Lung (tissue), 12 donors: ENCODE measurements around the gene RERG. TPM values are rescaled to one million over a fixed set of nuclear protein-coding genes. Genes with fewer than 3 reads are reported as not detected.

Source experiments
- ATAC-seq: fragments of 200-7000 bp; cut with Tn5 transposase; one replicate; pipeline ENCODE4 v1.9.1; 2020; ENCODE audit warnings: moderate number of reproducible peaks; ENCODE audit not compliant: insufficient read depth, low FRiP score
- DNase-seq, 3 donors: peaks; one replicate each; pipeline ENCODE4 v3.0.0-alpha.2; 2013 to 2017
- H3K27ac ChIP-seq, 2 donors: one replicate each; pipeline ENCODE4 v1.5.1; 2013; ENCODE audit warnings: mild to moderate bottlenecking in 2 of 2, moderate library complexity in 2 of 2, control low read depth in 1 of 2, inconsistent platforms in 1 of 2, low read depth in 1 of 2, low read length in 1 of 2
- H3K27me3 ChIP-seq, 3 donors: one replicate each; pipeline ENCODE4 v1.5.1; 2013; ENCODE audit warnings: low read length in 2 of 3; ENCODE audit not compliant: control insufficient read depth in 3 of 3, insufficient read depth in 3 of 3
- H3K36me3 ChIP-seq, 4 donors: one replicate each; pipeline ENCODE4 v1.5.1; 2013; ENCODE audit warnings: low read length in 4 of 4, mild to moderate bottlenecking in 1 of 4, moderate library complexity in 1 of 4; ENCODE audit not compliant: control insufficient read depth in 4 of 4, insufficient read depth in 4 of 4
- H3K4me1 ChIP-seq, 5 donors: one replicate each; pipeline ENCODE4 v1.5.1; 2013; ENCODE audit warnings: low read length in 5 of 5, mild to moderate bottlenecking in 2 of 5, moderate library complexity in 1 of 5; ENCODE audit not compliant: control insufficient read depth in 5 of 5, insufficient read depth in 5 of 5
- H3K4me3 ChIP-seq: one replicate; pipeline ENCODE4 v1.5.1; 2013; ENCODE audit warnings: mild to moderate bottlenecking, control low read depth, moderate library complexity
- H3K9ac ChIP-seq, 2 donors: one replicate each; pipeline ENCODE4 v1.5.1; 2013; ENCODE audit warnings: low read length in 2 of 2, control low read depth in 1 of 2; ENCODE audit not compliant: insufficient read depth in 1 of 2
- H3K9me3 ChIP-seq, 4 donors: one replicate each; pipeline ENCODE4 v1.5.1; 2013; ENCODE audit warnings: low read length in 3 of 4, mild to moderate bottlenecking in 1 of 4, moderate library complexity in 1 of 4; ENCODE audit not compliant: control insufficient read depth in 4 of 4, insufficient read depth in 3 of 4
- WGBS, 2 donors: extraction: QIAGEN DNeasy Blood & Tissue Kit; methylation state at CpG; one replicate each; pipeline ENCODE4 v1.1.7; 2013; 5-methylcytosine and 5-hydroxymethylcytosine counted together
- polyA plus RNA-seq, 2 donors: library from polyadenylated mRNA; stranded (reverse); fragments of 200-250 nt; gene quantifications; one replicate each; pipeline ENCODE4 v1.2.1, GENCODE V29; 2013
- total RNA-seq, 2 donors: library from RNA; depleted of rRNA in 1 of 2; stranded (reverse); fragments of >200 nt in 1 of 2; gene quantifications; one replicate each; pipeline ENCODE4 v1.2.1, GENCODE V29; 2014 to 2021
- TF ChIP-seq, protein P1 (sequence below): IDR thresholded peaks from 2 replicates; pipeline ENCODE4 v1.5.1; 2012; ENCODE audit warnings: mild to moderate bottlenecking; ENCODE audit errors: control extremely low read depth, extremely low read depth
- donor health status: control.
- donor health status: control.
- donor health status: Bipolar disorder and iron deficiency.
- donor health status: healthy.
- donor health status: DM: yes; HTN: yes; CAD: no.

RERG gene
- total and polyA plus RNA-seq, 4 donors, result 3.3 to 20.1 (median 8.5) TPM

DNA sequence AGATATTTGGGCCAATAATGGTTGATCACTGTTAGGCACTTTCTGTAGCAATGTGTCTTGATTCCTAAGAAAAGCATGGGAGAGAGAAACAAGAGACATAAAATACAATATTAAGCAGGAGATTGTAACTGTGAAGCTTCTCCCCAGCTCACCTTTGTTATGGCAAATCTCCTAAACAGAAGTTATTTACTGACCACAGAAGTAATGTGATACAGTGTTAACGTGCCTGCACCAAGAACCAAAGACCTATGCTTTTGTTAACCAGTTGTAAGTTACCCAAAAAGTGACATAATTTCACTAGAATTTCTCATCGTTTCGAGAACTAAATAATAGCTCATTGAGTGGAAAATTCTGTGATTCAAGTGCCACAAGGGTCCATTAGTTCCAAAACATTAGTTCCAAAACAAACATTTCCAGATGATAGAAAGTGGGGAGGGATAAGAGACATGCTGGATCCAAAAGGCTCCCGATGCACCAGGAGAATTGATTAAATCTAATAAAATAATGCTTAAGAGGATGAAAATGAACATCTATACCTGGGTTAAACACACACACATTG is 14.3 kb downstream of the RERG start:
- DNase-seq, result no peak
- Histone ChIP-seq H3K27me3 (no peaks in the 10 kb centered on the region), H3K27ac (no peak overlapping the region), H3K9me3 (no peaks in the 10 kb centered on the region), H3K4me3 (no peak overlapping the region), H3K4me1 (peaks cover 0 to 19% (median 2%) of the 10 kb centered on the region in 5 donors), H3K9ac (no peak overlapping the region), H3K36me3 (no peaks in the 10 kb centered on the region)
- TF ChIP-seq, protein P1, sequence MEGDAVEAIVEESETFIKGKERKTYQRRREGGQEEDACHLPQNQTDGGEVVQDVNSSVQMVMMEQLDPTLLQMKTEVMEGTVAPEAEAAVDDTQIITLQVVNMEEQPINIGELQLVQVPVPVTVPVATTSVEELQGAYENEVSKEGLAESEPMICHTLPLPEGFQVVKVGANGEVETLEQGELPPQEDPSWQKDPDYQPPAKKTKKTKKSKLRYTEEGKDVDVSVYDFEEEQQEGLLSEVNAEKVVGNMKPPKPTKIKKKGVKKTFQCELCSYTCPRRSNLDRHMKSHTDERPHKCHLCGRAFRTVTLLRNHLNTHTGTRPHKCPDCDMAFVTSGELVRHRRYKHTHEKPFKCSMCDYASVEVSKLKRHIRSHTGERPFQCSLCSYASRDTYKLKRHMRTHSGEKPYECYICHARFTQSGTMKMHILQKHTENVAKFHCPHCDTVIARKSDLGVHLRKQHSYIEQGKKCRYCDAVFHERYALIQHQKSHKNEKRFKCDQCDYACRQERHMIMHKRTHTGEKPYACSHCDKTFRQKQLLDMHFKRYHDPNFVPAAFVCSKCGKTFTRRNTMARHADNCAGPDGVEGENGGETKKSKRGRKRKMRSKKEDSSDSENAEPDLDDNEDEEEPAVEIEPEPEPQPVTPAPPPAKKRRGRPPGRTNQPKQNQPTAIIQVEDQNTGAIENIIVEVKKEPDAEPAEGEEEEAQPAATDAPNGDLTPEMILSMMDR, result no peak
- ATAC-seq, result no peak
- WGBS, 2 donors, result 64 to 85% methylated on average over 4 of the region's 4 CpGs

DNA sequence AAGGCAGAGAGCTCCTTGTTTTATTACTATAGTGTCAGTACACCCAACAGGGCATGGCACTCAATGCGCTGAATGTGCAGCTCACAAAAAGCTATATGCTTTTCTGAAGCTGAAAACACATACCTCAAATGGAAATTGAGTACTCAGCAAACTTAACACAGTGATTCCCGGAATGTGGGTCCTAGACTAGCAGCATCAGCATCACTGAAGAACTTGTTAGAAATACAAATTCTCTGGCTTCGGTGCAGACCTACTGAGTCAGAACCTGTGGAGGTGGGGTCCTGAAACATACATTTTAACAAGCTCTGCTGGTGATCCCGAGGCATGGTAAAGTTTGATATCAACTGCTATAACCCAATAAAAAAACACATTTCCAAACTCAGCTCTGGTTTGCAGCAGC is 14.9 kb downstream of the RERG start:
- 83 to 91% methylated on average over 4 of the region's 4 CpGs for WGBS, 2 donors
- H3K36me3 ChIP-seq, result no peaks in the 10 kb centered on the region
- H3K4me3 ChIP-seq, result no peak overlapping the region
- H3K27me3 ChIP-seq, result no peaks in the 10 kb centered on the region
- no peaks in the 10 kb centered on the region for H3K9me3 ChIP-seq
- peak overlapping the region; percentile 66 to 70 for H3K27ac ChIP-seq
- peaks cover 0 to 19% (median 2%) of the 10 kb centered on the region in 5 donors for H3K4me1 ChIP-seq
- no peak overlapping the region for H3K9ac ChIP-seq
- TF ChIP-seq, protein P1, result no peak
- ATAC-seq (no peak), DNase-seq (no peak)

GRCh38 chr12:15205341-15206010 is 15.7 kb downstream of the RERG start:
- no peak overlapping the region for H3K9ac ChIP-seq
- TF ChIP-seq, protein P1, result no peak
- no peak overlapping the region for H3K4me3 ChIP-seq
- H3K9me3 ChIP-seq, result no peaks in the 10 kb centered on the region
- H3K36me3 ChIP-seq, result no peaks in the 10 kb centered on the region
- WGBS, 2 donors, result 72 to 87% methylated on average over 8 of the region's 8 CpGs
- H3K27ac ChIP-seq, result no peak overlapping the region
- H3K27me3 ChIP-seq, result no peaks in the 10 kb centered on the region
- peaks cover 0 to 16% (median 2%) of the 10 kb centered on the region in 5 donors for H3K4me1 ChIP-seq
- peak in 1 of 3 donors; percentile 21 for DNase-seq
- no peak for ATAC-seq

GRCh38 chr12:15201456-15201855 is 19.8 kb downstream of the RERG start:
- no peak overlapping the region for H3K27ac ChIP-seq
- H3K9ac ChIP-seq, result no peak overlapping the region
- no peak for DNase-seq
- no peak for ATAC-seq
- no peaks in the 10 kb centered on the region for H3K27me3 ChIP-seq
- H3K4me3 ChIP-seq, result no peak overlapping the region
- TF ChIP-seq, protein P1, result no peak
- H3K4me1 ChIP-seq, result peaks cover under 1 to 12% (median 2%) of the 10 kb centered on the region in 5 donors
- H3K36me3 ChIP-seq, result no peaks in the 10 kb centered on the region
- H3K9me3 ChIP-seq, result no peaks in the 10 kb centered on the region
